Calu3 (cell line): ENCODE results near the gene CRLF1. TPM values are rescaled to one million over a fixed set of nuclear protein-coding genes. Genes with fewer than 3 reads are reported as not detected.

Source experiments
- BruUV-seq: library from RNA; stranded (reverse); fragments of 400-500 nt; replicated peaks from 2 replicates; lab custom pipeline; 2021; lab: Mats Ljungman, UMichigan
- CTCF ChIA-PET: fragments of 300-600 bp; sonication (Branson Sonifier 250); formaldehyde crosslinking; loops from one replicate; lab custom pipeline; 2022; ENCODE audit warnings: antibody characterized with exemption; lab: Charles Lee
- DNase-seq: peaks from one replicate; pipeline ENCODE4 v3.0.0; 2022
- H3K27ac Mint-ChIP-seq: one replicate; pipeline ENCODE4 v1.8.0; 2022; ENCODE audit warnings: mixed read lengths; ENCODE audit not compliant: unreplicated experiment
- H3K27me3 Mint-ChIP-seq: one replicate; pipeline ENCODE4 v1.8.0; 2022; ENCODE audit warnings: mixed read lengths; ENCODE audit not compliant: unreplicated experiment
- H3K36me3 Mint-ChIP-seq: one replicate; pipeline ENCODE4 v1.8.0; 2022; ENCODE audit warnings: mild to moderate bottlenecking, moderate library complexity, mixed read lengths; ENCODE audit not compliant: insufficient read depth, unreplicated experiment
- H3K4me1 Mint-ChIP-seq: one replicate; pipeline ENCODE4 v1.8.0; 2022; ENCODE audit warnings: mild to moderate bottlenecking, low read depth, mixed read lengths; ENCODE audit not compliant: unreplicated experiment
- H3K4me3 Mint-ChIP-seq: one replicate; pipeline ENCODE4 v1.8.0; 2022; ENCODE audit warnings: mild to moderate bottlenecking, low read depth, moderate library complexity, mixed read lengths; ENCODE audit not compliant: unreplicated experiment
- H3K9me3 Mint-ChIP-seq: one replicate; pipeline ENCODE4 v1.8.0; 2022; ENCODE audit warnings: low read depth, mixed read lengths; ENCODE audit not compliant: unreplicated experiment
- CTCF ChIP-seq: fragments of 200-600 bp; IDR thresholded peaks from one replicate; pipeline ENCODE4 v1.8.0; 2022; ENCODE audit warnings: antibody characterized with exemption; ENCODE audit not compliant: unreplicated experiment
- intact Hi-C: fragments of 100-400 bp; cut with micrococcal nuclease; formaldehyde crosslinking; loops from one replicate; pipeline ENCODE4 v1.10.0; 2022; ENCODE audit not compliant: unreplicated experiment
- total RNA-seq: library from RNA; stranded (reverse); gene quantifications from 2 replicates; pipeline ENCODE4 v1.2.3, GENCODE V29; 2022

CRLF1 gene
- total RNA-seq, 1 experiment from 2014 or later, result not detected

DNA sequence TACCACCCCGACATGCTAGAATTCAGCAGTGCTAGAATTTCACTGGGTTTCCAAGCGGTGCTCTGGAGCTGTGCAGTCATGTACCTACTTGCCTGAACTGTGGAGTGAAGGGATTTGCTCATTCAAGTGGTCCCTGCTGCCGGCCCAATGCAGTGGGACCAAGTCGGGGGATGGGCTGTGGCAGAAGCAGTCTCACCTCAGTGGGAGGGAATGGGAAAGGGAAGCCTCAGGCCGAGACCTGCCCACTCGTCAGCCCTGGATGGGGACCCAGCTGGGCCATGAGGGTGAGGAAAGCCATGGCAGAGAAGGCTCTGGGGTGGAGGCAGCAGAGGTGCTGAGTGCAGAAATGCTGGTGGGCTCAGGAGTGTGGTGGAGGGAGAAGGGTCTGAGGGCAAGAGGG, 45.1 kb upstream of the CRLF1 start:
- Mint-ChIP-seq H3K36me3 (peaks cover 4% of the 10 kb centered on the region), H3K4me3 (no peak overlapping the region), H3K4me1 (peaks cover 2% of the 10 kb centered on the region), H3K27ac (no peak overlapping the region), H3K9me3 (no peaks in the 10 kb centered on the region), H3K27me3 (peaks cover 5% of the 10 kb centered on the region)
- no TSS peak for BruUV-seq
- intact Hi-C loops, result no loop called here
- DNase-seq, result no peak
- CTCF ChIA-PET, result no interaction called here
- TF ChIP-seq CTCF, result no peak

GRCh38 chr19:18651300-18651699, 44.7 kb upstream of the CRLF1 start:
- H3K4me1 Mint-ChIP-seq, result no peaks in the 10 kb centered on the region
- no peak overlapping the region for H3K4me3 Mint-ChIP-seq
- no peak for DNase-seq
- TF ChIP-seq CTCF, result no peak
- H3K36me3 Mint-ChIP-seq, result peaks cover 4% of the 10 kb centered on the region
- intact Hi-C loops, result no loop called here
- CTCF ChIA-PET, result no interaction called here
- H3K27me3 Mint-ChIP-seq, result peaks cover under 1% of the 10 kb centered on the region
- no peaks in the 10 kb centered on the region for H3K9me3 Mint-ChIP-seq
- no peak overlapping the region for H3K27ac Mint-ChIP-seq
- BruUV-seq, result no TSS peak

GRCh38 chr19:18650468-18651041, 44.0 kb upstream of the CRLF1 start:
- no TSS peak for BruUV-seq
- Mint-ChIP-seq H3K27ac (no peak overlapping the region), H3K27me3 (no peaks in the 10 kb centered on the region), H3K4me1 (no peaks in the 10 kb centered on the region), H3K36me3 (peaks cover 4% of the 10 kb centered on the region), H3K9me3 (no peaks in the 10 kb centered on the region), H3K4me3 (no peak overlapping the region)
- CTCF ChIA-PET, result no interaction called here
- intact Hi-C loops, result no loop called here
- DNase-seq, result no peak
- no peak for TF ChIP-seq CTCF

- no peak overlapping the region for H3K27ac Mint-ChIP-seq
- H3K9me3 Mint-ChIP-seq, result no peaks in the 10 kb centered on the region
- peaks cover 4% of the 10 kb centered on the region for H3K36me3 Mint-ChIP-seq
- H3K4me1 Mint-ChIP-seq, result no peaks in the 10 kb centered on the region
- H3K27me3 Mint-ChIP-seq, result no peaks in the 10 kb centered on the region
- DNase-seq, result no peak
- intact Hi-C loops, result no loop called here
- no peak overlapping the region for H3K4me3 Mint-ChIP-seq
- no peak for TF ChIP-seq CTCF
- BruUV-seq, result no TSS peak
- CTCF ChIA-PET, result no interaction called here
Measured at GRCh38 chr19:18650021-18650390, 43.4 kb upstream of the CRLF1 start.
